Neuronal stem cell (in vitro differentiated cells): ENCODE data around the gene FREY1.

Experiments
- DNase-seq: peaks from one replicate; pipeline ENCODE4 v3.0.0-alpha.2; 2013; ENCODE audit warnings: low spot score
- H2AFZ ChIP-seq: one replicate; pipeline ENCODE4 v1.6.1; 2013; ENCODE audit warnings: mild to moderate bottlenecking, low read length, inconsistent platforms
- H2AK5ac ChIP-seq: 2 replicates; pipeline ENCODE4 v1.6.1; 2013; ENCODE audit warnings: low read depth, mild to moderate bottlenecking, inconsistent platforms, low read length, moderate library complexity, mixed read lengths
- H2BK120ac ChIP-seq: 2 replicates; pipeline ENCODE4 v1.6.1; 2013; ENCODE audit warnings: low read depth, mild to moderate bottlenecking, inconsistent platforms, low read length, moderate library complexity, mixed read lengths
- H2BK12ac ChIP-seq: one replicate; pipeline ENCODE4 v1.6.1; 2013; ENCODE audit warnings: low read length, inconsistent platforms
- H2BK15ac ChIP-seq: 2 replicates; pipeline ENCODE4 v1.6.1; 2013; ENCODE audit warnings: mild to moderate bottlenecking, low read length, inconsistent platforms, mixed read lengths
- H2BK5ac ChIP-seq: one replicate; pipeline ENCODE4 v1.6.1; 2013; ENCODE audit warnings: inconsistent platforms, mild to moderate bottlenecking, low read length, moderate library complexity
- H3K14ac ChIP-seq: one replicate; pipeline ENCODE4 v1.6.1; 2013; ENCODE audit warnings: low read length, inconsistent platforms
- H3K18ac ChIP-seq: 2 replicates; pipeline ENCODE4 v1.6.1; 2013; ENCODE audit warnings: low read length, inconsistent platforms
- H3K23ac ChIP-seq: 2 replicates; pipeline ENCODE4 v1.6.1; 2013; ENCODE audit warnings: low read depth, mild to moderate bottlenecking, mixed read lengths, low read length, inconsistent platforms; ENCODE audit not compliant: poor library complexity
- H3K27ac ChIP-seq: replicated peaks from 3 replicates; pipeline ENCODE4 v1.5.1; 2013; ENCODE audit warnings: low read length, inconsistent platforms
- H3K27me3 ChIP-seq, 3 experiments: 2 replicates each; pipeline ENCODE4 v1.6.1; 2013; ENCODE audit warnings: low read length in 3 of 3, mild to moderate bottlenecking in 2 of 3, inconsistent platforms in 1 of 3, low read depth in 1 of 3, mixed read lengths in 1 of 3, moderate library complexity in 1 of 3; ENCODE audit not compliant: control insufficient read depth in 3 of 3, insufficient read depth in 3 of 3
- H3K36me3 ChIP-seq, 2 donors: replicated peaks in 1 of 2; 2 replicates each; pipeline ENCODE4 v1.6.1; 2013; ENCODE audit warnings: low read length in 2 of 2; ENCODE audit not compliant: control insufficient read depth in 2 of 2, insufficient read depth in 2 of 2
- H3K4ac ChIP-seq: 2 replicates; pipeline ENCODE4 v1.6.1; 2013; ENCODE audit warnings: inconsistent platforms, mild to moderate bottlenecking, low read length, moderate library complexity
- H3K4me1 ChIP-seq, 2 donors: 1 replicate in 1 of 2; 2 replicates in 1 of 2; pipeline ENCODE4 v1.6.1; 2013; ENCODE audit warnings: low read length in 2 of 2, low read depth in 1 of 2; ENCODE audit not compliant: control insufficient read depth in 2 of 2, insufficient read depth in 1 of 2
- H3K4me2 ChIP-seq: one replicate; pipeline ENCODE4 v1.6.1; 2013; ENCODE audit warnings: mild to moderate bottlenecking, low read length, inconsistent platforms; ENCODE audit not compliant: insufficient read depth, poor library complexity, severe bottlenecking
- H3K4me3 ChIP-seq, 2 donors: 2 replicates each; pipeline ENCODE4 v1.5.1; 2013; ENCODE audit warnings: low read length in 2 of 2, mild to moderate bottlenecking in 2 of 2, inconsistent platforms in 1 of 2, moderate library complexity in 1 of 2
- H3K79me1 ChIP-seq: one replicate; pipeline ENCODE4 v1.6.1; 2013; ENCODE audit warnings: low read depth, mild to moderate bottlenecking, inconsistent platforms, low read length, moderate library complexity
- H3K9ac ChIP-seq: one replicate; pipeline ENCODE4 v1.6.1; 2013; ENCODE audit warnings: mild to moderate bottlenecking, low read depth, low read length, inconsistent platforms; ENCODE audit not compliant: poor library complexity
- H3K9me3 ChIP-seq, 2 donors: replicated peaks in 1 of 2; 2 replicates each; pipeline versions ENCODE3 to v1.6.1; 2013; ENCODE audit warnings: low read length in 2 of 2, mild to moderate bottlenecking in 2 of 2, inconsistent platforms in 1 of 2, low read depth in 1 of 2, mixed read lengths in 1 of 2, moderate library complexity in 1 of 2; ENCODE audit not compliant: control insufficient read depth in 2 of 2, insufficient read depth in 1 of 2
- H4K8ac ChIP-seq: one replicate; pipeline ENCODE4 v1.6.1; 2013; ENCODE audit warnings: low read depth, mild to moderate bottlenecking, inconsistent platforms, low read length, moderate library complexity
- H4K91ac ChIP-seq: one replicate; pipeline ENCODE4 v1.6.1; 2013; ENCODE audit warnings: low read length, low read depth, mild to moderate bottlenecking, inconsistent platforms; ENCODE audit not compliant: poor library complexity
- WGBS, 2 donors: extraction: QIAGEN DNeasy Blood & Tissue Kit; methylation state at CpG; one replicate each; pipeline ENCODE4 v1.1.7; 2013; ENCODE audit warnings: missing lambda C conversion rate in 2 of 2, mixed read lengths in 1 of 2; ENCODE audit not compliant: insufficient read length in 2 of 2, insufficient replicate concordance in 1 of 2; ENCODE audit errors: extremely low coverage in 2 of 2; 5-methylcytosine and 5-hydroxymethylcytosine counted together

Gene FREY1

DNA sequence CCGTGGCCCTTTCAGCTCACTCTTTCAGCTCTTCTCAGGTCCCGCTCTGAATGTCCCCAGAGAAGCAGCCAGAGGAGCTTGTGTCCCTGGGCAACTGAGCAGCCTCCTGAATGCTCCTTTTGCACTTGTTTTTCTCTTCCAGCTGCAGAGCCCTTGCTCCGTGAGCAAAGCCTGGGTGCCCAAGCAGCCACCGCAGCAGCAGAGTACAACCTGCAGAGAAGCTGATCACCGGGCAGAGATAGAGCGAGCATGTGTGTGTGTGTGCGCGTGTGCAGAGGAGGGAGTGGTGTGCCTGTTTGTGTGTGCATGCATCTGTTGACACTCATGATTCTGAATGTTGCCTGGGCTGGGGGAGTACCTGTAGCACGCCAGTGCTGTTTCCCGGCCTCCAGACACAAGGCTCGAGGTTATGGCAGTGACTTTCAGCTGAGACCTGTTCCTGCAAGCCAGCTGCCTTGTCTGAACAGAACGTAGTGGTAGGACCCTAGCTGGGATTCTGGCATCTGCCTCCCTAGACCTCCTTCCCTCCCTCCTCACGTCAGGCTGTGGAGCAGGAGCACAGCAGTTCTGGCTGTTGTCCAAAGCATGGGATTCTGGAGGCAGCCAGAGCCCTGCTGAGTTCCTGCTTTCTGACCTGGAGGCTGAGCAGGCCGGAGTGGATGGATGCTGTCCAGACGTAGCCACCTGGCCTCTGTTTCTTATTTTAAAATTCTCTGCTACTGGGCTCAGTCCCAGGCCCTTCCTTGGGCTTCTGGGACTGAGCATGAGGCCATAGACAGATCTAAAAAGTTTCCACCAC, 26.1 kb downstream of the FREY1 start:
- Histone ChIP-seq H3K27me3 (peaks cover 0 to 2% (median 1%) of the 10 kb centered on the region in 3 experiments), H3K4me3 (peak overlapping the region in 1 of 2 donors; percentile 22), H3K23ac (peak overlapping the region; percentile 7), H3K36me3 (peaks cover 5 to 34% of the 10 kb centered on the region in 2 donors), H3K4me2 (no peak overlapping the region), H2BK5ac (no peak overlapping the region), H2BK120ac (no peak overlapping the region), H2BK12ac (no peak overlapping the region), H3K4me1 (peaks cover 7 to 15% of the 10 kb centered on the region in 2 donors), H4K91ac (no peak overlapping the region), H3K4ac (no peak overlapping the region), H3K9me3 (no peaks in the 10 kb centered on the region), H2AFZ (no peak overlapping the region), H2BK15ac (no peak overlapping the region), H3K27ac (no peak overlapping the region), H3K14ac (no peak overlapping the region), H3K9ac (no peak overlapping the region), H4K8ac (no peak overlapping the region), H2AK5ac (no peak overlapping the region), H3K18ac (no peak overlapping the region), H3K79me1 (no peaks in the 10 kb centered on the region)
- no peak for DNase-seq
- no CpG with 5 or more reads among the region's 15 CpGs for WGBS, 2 donors

DNA sequence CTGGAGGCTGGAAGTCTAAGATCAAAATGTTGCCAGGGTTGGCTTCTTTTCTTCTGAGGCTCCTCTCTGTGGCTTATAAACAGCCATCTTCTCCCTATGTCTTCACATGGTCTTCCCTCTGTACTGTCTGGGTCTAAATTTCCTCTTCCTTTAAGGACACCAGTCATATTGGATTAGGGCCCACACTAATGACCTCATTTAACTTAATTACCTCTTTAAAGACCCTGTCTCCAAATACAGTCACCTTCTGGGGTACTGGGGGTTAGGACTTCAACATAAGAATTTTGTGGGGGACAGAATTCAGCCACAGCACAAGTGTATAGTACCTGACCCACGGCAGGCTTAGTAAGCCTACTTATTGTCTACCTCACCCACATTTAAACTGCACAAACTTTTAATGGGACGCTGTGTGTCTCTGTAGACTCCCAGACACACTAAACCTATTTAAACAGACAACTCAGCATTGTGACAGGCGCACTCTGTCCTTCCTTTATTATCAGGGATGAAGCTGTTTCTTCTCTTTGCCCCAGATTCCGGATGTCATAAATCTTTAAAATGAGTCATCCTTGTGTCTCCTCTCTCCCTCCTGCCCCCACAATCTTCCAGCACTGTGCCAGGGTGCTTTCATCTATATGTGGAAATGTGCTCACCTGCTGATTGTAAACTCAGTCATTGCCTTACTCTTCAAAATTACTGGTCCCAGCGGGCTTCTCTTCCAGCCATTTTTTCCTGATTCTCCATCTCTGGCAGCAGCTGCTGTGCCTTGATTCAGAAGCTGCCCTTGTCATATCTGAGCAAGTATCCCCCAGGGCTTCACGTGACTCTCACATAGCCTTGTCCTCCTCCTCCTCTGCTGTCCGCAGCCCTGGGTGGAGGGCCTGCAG, 27.0 kb downstream of the FREY1 start:
- WGBS, 2 donors: no CpG with 5 or more reads among the region's 7 CpGs
- no peak overlapping the region for H3K23ac ChIP-seq
- no peak overlapping the region for H2BK15ac ChIP-seq
- no peak overlapping the region for H2BK120ac ChIP-seq
- H3K9me3 ChIP-seq: no peaks in the 10 kb centered on the region
- H3K4ac ChIP-seq: no peak overlapping the region
- no peak overlapping the region for H4K91ac ChIP-seq
- no peaks in the 10 kb centered on the region for H3K27me3 ChIP-seq
- H3K27ac ChIP-seq: no peak overlapping the region
- peaks cover 4 to 16% of the 10 kb centered on the region in 2 donors for H3K4me1 ChIP-seq
- no peak overlapping the region for H3K14ac ChIP-seq
- no peak overlapping the region for H3K4me3 ChIP-seq
- H2BK5ac ChIP-seq: no peak overlapping the region
- DNase-seq: no peak
- H3K36me3 ChIP-seq: peaks cover 5 to 34% of the 10 kb centered on the region in 2 donors
- H3K9ac ChIP-seq: no peak overlapping the region
- no peaks in the 10 kb centered on the region for H3K79me1 ChIP-seq
- no peak overlapping the region for H2BK12ac ChIP-seq
- H3K18ac ChIP-seq: no peak overlapping the region
- no peak overlapping the region for H3K4me2 ChIP-seq
- no peak overlapping the region for H4K8ac ChIP-seq
- no peak overlapping the region for H2AK5ac ChIP-seq
- no peak overlapping the region for H2AFZ ChIP-seq

DNA sequence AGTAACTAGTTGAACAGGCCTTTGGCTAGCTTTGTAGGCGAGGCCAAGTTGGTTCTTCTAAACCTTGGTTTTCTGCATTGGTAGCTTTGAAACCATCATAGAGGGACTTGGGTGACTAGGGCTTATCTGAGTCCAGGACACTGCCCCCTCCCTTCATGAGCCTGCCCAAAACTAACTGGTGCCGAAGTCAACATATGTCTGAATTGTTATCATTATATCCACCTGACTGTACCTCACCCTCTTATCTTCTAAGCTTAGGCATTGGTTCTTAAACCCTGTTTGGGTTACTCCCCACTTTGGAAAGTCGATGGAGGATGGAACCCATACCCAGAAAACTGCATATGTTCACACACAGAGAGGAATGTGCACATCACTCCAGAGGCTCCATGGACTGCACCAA, 29.2 kb downstream of the FREY1 start:
- H3K9ac ChIP-seq: no peak overlapping the region
- peaks cover 4 to 17% of the 10 kb centered on the region in 2 donors for H3K4me1 ChIP-seq
- no peak overlapping the region for H2BK5ac ChIP-seq
- H3K9me3 ChIP-seq: no peaks in the 10 kb centered on the region
- H2AFZ ChIP-seq: no peak overlapping the region
- no peak overlapping the region for H3K27ac ChIP-seq
- no peaks in the 10 kb centered on the region for H3K27me3 ChIP-seq
- no peak overlapping the region for H3K18ac ChIP-seq
- no peak overlapping the region for H3K23ac ChIP-seq
- H3K4me2 ChIP-seq: no peak overlapping the region
- no peak overlapping the region for H2AK5ac ChIP-seq
- no peak overlapping the region for H3K4me3 ChIP-seq
- no peak overlapping the region for H2BK12ac ChIP-seq
- H4K8ac ChIP-seq: no peak overlapping the region
- no peak overlapping the region for H3K14ac ChIP-seq
- no peak overlapping the region for H2BK15ac ChIP-seq
- H4K91ac ChIP-seq: no peak overlapping the region
- H3K79me1 ChIP-seq: no peaks in the 10 kb centered on the region
- H3K36me3 ChIP-seq: peaks cover 5 to 49% of the 10 kb centered on the region in 2 donors
- no peak for DNase-seq
- H3K4ac ChIP-seq: no peak overlapping the region
- no CpG with 5 or more reads among the region's 3 CpGs for WGBS, 2 donors
- no peak overlapping the region for H2BK120ac ChIP-seq

DNA sequence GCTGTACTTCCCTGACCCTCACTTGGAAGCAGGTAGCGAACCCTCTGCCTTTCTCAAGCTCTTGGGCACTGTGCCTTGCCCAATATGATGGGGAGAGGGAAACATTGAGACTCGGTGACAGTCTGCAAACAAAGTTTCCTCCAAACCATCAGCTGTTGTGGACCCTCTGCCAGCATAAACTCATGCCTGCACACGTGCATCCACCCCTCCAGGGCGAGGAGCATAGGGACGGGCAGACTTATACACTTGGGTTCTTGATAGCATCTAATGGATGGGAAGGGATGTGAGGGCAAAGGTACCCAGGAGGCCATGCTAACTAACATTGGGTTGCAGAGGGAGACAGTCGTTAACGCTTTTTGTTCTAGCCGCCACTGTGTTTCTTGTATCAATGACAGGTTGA, 29.9 kb downstream of the FREY1 start:
- no peak overlapping the region for H2AFZ ChIP-seq
- no peak overlapping the region for H4K8ac ChIP-seq
- no peaks in the 10 kb centered on the region for H3K9me3 ChIP-seq
- no peak overlapping the region for H3K23ac ChIP-seq
- H2BK120ac ChIP-seq: no peak overlapping the region
- H2BK12ac ChIP-seq: no peak overlapping the region
- peaks cover 5 to 50% of the 10 kb centered on the region in 2 donors for H3K36me3 ChIP-seq
- WGBS, 2 donors: no CpG with 5 or more reads among the region's 8 CpGs
- no peak overlapping the region for H3K4ac ChIP-seq
- H3K4me3 ChIP-seq: no peak overlapping the region
- no peaks in the 10 kb centered on the region for H3K79me1 ChIP-seq
- peak overlapping the region; percentile 6 for H3K27ac ChIP-seq
- no peak overlapping the region for H2BK5ac ChIP-seq
- H3K27me3 ChIP-seq: no peaks in the 10 kb centered on the region
- no peak overlapping the region for H3K14ac ChIP-seq
- no peak overlapping the region for H3K4me2 ChIP-seq
- H4K91ac ChIP-seq: no peak overlapping the region
- no peak overlapping the region for H2BK15ac ChIP-seq
- H3K4me1 ChIP-seq: peaks cover 4 to 18% of the 10 kb centered on the region in 2 donors
- H2AK5ac ChIP-seq: peak overlapping the region; percentile 22
- peak overlapping the region; percentile 42 for H3K18ac ChIP-seq
- no peak overlapping the region for H3K9ac ChIP-seq
- no peak for DNase-seq
